ENCODE results near the gene GLUD1.
"Not testable (repeated sequence)": the region's sequence is repeated elsewhere in the genome, so short reads cannot be mapped to it uniquely, and the experiment has no call there.

DNA sequence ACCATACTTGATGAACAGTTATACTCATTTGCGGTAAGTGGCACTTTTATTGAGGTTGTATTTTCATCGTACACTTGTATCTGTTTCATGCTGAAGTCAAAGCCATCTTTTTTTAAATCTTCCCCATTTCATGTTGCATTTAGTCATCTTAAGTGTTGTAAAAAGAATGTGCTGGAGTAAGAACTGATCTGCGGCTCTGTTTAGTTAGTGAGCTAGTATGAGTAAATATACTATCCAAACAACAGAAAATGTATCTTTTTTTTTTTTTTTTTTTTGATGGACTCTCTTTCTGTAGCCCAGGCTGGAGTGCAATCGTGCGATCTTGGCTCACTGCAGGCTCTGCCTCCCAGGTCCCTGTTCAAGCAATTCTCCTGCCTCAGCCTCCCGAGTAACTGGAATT is 87.0 kb downstream of the GLUD1 start:
- not testable (repeated sequence) for TF ChIP-seq POLR2A (IDR thresholded peaks at IDR 0.05)
- TF ChIP-seq, protein P1, sequence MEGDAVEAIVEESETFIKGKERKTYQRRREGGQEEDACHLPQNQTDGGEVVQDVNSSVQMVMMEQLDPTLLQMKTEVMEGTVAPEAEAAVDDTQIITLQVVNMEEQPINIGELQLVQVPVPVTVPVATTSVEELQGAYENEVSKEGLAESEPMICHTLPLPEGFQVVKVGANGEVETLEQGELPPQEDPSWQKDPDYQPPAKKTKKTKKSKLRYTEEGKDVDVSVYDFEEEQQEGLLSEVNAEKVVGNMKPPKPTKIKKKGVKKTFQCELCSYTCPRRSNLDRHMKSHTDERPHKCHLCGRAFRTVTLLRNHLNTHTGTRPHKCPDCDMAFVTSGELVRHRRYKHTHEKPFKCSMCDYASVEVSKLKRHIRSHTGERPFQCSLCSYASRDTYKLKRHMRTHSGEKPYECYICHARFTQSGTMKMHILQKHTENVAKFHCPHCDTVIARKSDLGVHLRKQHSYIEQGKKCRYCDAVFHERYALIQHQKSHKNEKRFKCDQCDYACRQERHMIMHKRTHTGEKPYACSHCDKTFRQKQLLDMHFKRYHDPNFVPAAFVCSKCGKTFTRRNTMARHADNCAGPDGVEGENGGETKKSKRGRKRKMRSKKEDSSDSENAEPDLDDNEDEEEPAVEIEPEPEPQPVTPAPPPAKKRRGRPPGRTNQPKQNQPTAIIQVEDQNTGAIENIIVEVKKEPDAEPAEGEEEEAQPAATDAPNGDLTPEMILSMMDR (IDR thresholded peaks at IDR 0.05): not testable (repeated sequence)

Data from esophagus squamous epithelium (tissue), 4 donors.